Measurements from ENCODE around the gene MTHFD1L.

- no peak for TF ChIP-seq CTCF (IDR thresholded peaks at IDR 0.05)
- no peak for TF ChIP-seq EZH2phosphoT487 (IDR thresholded peaks at IDR 0.05)
- no peak for TF ChIP-seq EZH2 (IDR thresholded peaks at IDR 0.05)
Observed at GRCh38 chr6:150915880-150916265, 50.4 kb downstream of the MTHFD1L start.
